Muscle layer of duodenum (tissue), 2 donors: ENCODE data around the gene KRT3.

Source experiments
- H3K27ac ChIP-seq: one replicate; pipeline ENCODE4 v1.7.0; 2013; ENCODE audit warnings: mild to moderate bottlenecking, low read length
- H3K27me3 ChIP-seq: one replicate; pipeline ENCODE4 v1.7.0; 2013; ENCODE audit warnings: low read depth, mild to moderate bottlenecking, control low read depth, low read length
- H3K36me3 ChIP-seq, 2 donors: one replicate each; pipeline ENCODE4 v1.7.0; 2013; ENCODE audit warnings: low read length in 2 of 2, control low read depth in 1 of 2, mild to moderate bottlenecking in 1 of 2; ENCODE audit not compliant: insufficient read depth in 2 of 2, control insufficient read depth in 1 of 2
- H3K4me1 ChIP-seq, 2 donors: one replicate each; pipeline ENCODE4 v1.7.0; 2013; ENCODE audit warnings: low read length in 2 of 2, mild to moderate bottlenecking in 2 of 2, control low read depth in 1 of 2, moderate library complexity in 1 of 2; ENCODE audit not compliant: insufficient read depth in 2 of 2, control insufficient read depth in 1 of 2
- H3K4me3 ChIP-seq, 2 donors: one replicate each; pipeline ENCODE4 v1.7.0; 2013; ENCODE audit warnings: low read length in 2 of 2, low read depth in 1 of 2, mild to moderate bottlenecking in 1 of 2
- H3K9me3 ChIP-seq, 2 donors: one replicate each; pipeline ENCODE4 v1.7.0; 2013; ENCODE audit warnings: low read length in 2 of 2, control low read depth in 1 of 2, mild to moderate bottlenecking in 1 of 2; ENCODE audit not compliant: control insufficient read depth in 1 of 2
- donor health status: healthy.

KRT3 gene

DNA sequence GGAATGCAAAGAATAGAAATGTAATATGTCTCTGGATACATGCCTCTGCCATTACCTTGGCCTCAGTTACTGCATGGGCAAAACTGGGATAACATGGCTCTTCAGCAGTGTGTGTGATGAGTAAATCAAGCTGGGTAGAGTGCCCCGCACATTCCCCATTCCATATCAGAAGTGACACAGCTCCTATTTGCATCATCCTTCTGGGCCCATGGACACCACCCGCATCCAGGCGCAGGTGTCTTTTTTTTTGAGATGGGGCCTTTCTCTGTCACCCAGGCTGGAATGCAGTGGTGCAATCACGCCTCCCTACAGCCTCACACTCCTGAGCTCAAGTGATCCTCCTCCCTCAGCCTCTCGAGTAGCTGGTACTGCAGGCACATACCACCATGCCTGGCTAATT, 50.4 kb downstream of the KRT3 start:
- no peaks in the 10 kb centered on the region for H3K9me3 ChIP-seq
- no peaks in the 10 kb centered on the region for H3K27me3 ChIP-seq
- H3K4me3 ChIP-seq = no peak overlapping the region
- no peaks in the 10 kb centered on the region for H3K4me1 ChIP-seq
- H3K27ac ChIP-seq = no peak overlapping the region
- no peaks in the 10 kb centered on the region for H3K36me3 ChIP-seq

DNA sequence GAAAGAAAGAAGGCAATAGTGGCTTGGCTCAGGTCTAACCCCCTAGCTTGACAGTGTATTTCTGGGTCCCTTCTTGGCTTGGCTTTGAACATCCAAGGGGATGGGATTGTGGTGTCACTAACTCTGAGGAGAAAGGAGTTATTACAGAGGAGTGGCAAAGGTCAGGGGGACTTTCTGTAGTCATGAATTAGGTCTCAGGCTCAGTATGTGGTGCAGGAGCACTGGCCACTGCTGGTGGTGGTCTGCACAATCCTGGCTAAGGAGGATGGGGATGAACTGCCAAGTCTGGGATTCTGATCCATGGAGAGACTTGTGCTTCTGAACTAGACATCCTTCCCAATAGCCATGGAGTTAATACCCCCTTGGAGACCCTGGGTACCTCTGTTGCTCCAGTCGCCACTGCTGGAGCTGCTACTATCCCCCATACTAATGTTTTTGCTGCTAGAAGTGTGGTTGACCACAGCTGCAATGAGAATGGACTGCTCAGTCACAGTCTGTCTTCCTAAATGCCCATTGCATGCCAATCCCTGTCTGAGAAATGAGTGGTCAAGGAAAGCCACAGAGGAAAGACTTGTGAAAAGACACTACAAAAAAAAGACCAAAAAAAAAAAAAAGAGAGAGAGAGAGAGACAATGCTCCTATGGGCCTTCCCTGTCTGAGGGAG, 51.3 kb downstream of the KRT3 start:
- H3K27ac ChIP-seq = no peak overlapping the region
- H3K9me3 ChIP-seq = no peaks in the 10 kb centered on the region
- no peaks in the 10 kb centered on the region for H3K4me1 ChIP-seq
- H3K4me3 ChIP-seq = no peak overlapping the region
- H3K36me3 ChIP-seq = no peaks in the 10 kb centered on the region
- no peaks in the 10 kb centered on the region for H3K27me3 ChIP-seq

DNA sequence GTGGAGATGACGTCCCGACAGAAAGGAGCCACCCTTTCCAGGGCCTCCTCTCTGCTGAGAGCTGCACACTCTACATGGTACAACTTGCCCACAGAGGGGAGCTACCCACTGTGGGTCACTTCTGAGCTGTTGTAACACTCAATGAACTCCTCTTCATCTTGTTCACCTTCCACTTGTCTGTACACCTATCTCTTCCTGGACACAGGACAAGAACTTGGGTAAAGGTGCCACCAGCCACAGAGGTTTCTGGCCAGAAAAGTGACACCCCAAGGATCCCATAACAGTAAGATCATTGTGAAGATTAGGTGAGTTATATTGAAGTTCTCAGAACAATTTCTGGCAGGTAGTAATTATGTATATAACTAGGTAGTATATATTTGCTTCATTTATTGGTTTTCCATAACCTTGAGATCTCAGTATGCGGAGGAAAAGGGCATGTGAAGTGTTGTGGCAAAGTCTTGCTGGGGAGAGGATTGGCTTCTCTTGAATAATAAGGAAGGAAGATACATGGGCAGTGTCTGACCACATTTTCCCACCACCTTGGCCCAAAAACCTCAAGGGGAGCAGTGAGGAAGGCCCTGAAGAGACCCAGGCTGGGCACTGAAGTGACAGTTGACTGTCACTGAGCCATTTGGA, 53.0 kb downstream of the KRT3 start:
- H3K4me1 ChIP-seq = no peaks in the 10 kb centered on the region
- no peak overlapping the region for H3K27ac ChIP-seq
- no peak overlapping the region for H3K4me3 ChIP-seq
- H3K9me3 ChIP-seq = no peaks in the 10 kb centered on the region
- no peaks in the 10 kb centered on the region for H3K36me3 ChIP-seq
- H3K27me3 ChIP-seq = no peaks in the 10 kb centered on the region

DNA sequence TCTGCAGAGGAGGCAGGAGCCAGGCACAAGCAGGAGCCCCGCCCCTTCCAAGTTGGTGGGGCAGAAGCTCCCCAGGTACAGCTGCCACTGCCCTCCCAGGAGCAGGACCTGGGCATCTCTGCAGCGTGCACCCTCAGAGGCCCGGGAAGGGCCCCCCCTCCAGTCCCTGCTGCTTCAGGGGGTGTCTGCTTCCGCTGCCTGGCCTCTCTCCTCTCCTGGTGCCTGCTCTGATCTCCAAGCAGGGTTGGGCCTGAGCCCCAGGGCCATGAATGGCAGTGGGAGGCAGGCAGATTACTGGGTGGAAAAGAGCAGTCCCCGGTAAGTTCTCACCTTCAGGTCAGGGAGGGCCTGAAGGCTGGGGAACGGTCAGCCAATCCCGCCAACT, 53.7 kb downstream of the KRT3 start:
- Histone ChIP-seq H3K4me1 (no peaks in the 10 kb centered on the region), H3K9me3 (no peaks in the 10 kb centered on the region), H3K36me3 (no peaks in the 10 kb centered on the region), H3K27ac (no peak overlapping the region), H3K4me3 (no peak overlapping the region), H3K27me3 (no peaks in the 10 kb centered on the region)

DNA sequence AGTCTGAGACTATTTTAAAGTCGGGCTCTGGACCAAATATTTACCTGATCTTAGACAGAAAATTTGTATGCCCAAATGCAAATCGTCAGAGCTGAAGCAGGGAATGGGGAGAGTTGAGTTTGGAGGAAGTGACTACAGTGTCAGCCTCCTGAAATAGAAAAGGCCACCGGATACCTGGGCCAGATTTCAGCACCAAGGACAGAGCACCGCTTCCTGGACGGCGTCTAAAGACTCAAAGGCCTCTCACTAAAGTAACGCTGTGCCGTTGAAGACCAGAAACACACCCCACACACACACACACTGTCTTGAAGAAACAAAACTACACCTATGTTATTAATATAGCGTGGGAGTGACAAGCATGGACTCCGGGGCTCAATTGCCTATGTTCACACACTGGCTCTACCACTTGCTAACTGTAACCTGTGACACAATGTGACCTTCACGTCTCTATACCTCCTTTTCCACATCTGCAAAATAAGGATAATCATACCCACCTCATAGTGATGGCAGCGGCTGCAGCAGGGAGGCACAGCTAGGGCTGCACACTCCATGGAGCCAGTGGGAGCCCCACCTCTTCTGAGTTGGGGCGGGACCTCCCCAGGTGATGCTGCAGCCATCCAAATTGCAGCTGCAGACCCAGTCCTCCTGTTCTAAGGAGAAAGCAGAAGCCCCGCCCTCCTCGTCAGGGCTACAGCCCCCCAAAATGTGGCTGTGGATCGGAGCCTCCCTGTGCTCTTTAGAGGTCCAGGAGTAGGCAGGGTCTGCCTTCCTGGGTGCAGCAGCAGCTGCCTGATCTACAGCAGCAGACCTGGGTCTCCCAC, 54.3 kb downstream of the KRT3 start:
- Histone ChIP-seq H3K9me3 (no peaks in the 10 kb centered on the region), H3K4me3 (no peak overlapping the region), H3K27me3 (no peaks in the 10 kb centered on the region), H3K27ac (no peak overlapping the region), H3K4me1 (no peaks in the 10 kb centered on the region), H3K36me3 (no peaks in the 10 kb centered on the region)

DNA sequence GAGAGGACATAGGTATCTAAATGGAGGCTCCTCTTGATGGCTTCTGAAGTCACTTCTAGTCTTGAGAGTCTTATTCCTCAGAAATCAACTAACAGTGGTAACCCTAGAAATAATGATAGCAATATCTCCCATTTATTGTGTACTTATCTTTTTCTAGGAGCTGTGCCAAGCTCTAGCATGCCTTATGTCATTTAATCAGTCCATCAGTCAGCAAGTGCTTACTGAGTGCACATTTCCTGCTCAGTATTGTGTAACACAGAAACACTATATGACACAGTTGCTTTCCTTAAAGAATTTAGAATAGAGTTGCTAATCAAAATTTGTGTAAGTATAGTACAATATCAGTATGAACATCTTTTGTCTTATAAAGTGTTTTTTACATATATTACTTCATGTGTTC, 55.3 kb downstream of the KRT3 start:
- no peaks in the 10 kb centered on the region for H3K36me3 ChIP-seq
- H3K4me3 ChIP-seq = no peak overlapping the region
- H3K9me3 ChIP-seq = no peaks in the 10 kb centered on the region
- no peak overlapping the region for H3K27ac ChIP-seq
- no peaks in the 10 kb centered on the region for H3K27me3 ChIP-seq
- H3K4me1 ChIP-seq = no peaks in the 10 kb centered on the region

DNA sequence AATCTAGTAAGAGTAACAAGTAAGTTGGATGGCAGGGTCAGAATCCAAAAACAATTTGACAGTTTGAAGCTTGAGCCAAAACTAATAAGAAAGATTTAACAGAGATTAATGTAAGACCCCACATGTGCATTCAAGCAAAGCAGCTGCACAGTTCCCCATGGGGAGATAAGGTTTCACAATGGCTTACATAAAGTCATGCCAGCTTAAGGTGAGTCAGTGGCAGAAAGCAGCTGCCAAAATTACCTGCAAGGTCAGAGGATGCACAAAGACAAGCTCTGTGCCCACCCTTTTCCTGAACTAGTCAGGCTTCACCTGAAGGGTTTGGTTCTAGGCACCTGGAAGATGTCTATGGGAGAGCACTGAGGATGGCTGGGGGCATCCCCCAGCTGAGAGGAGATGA, 56.0 kb downstream of the KRT3 start:
- Histone ChIP-seq H3K27me3 (no peaks in the 10 kb centered on the region), H3K9me3 (no peaks in the 10 kb centered on the region), H3K36me3 (no peaks in the 10 kb centered on the region), H3K4me3 (no peak overlapping the region), H3K4me1 (no peaks in the 10 kb centered on the region), H3K27ac (no peak overlapping the region)
